Gastroesophageal sphincter (tissue), 3 donors: ENCODE data around the gene RGS16.

Source experiments
- CTCF ChIP-seq, 4 experiments: fragments of 200-600 bp in 2 of 4; fragments of 450-650 bp in 2 of 4; sonication (generic) in 1 of 4; IDR thresholded peaks; one replicate each; pipeline ENCODE4 v1.5.1; 2017 to 2019; ENCODE audit warnings: antibody characterized with exemption in 4 of 4, mild to moderate bottlenecking in 2 of 4, moderate library complexity in 2 of 4
- POLR2A ChIP-seq, 2 donors: fragments of 450-650 bp; IDR thresholded peaks; one replicate each; pipeline ENCODE4 v1.6.1; 2017; ENCODE audit warnings: antibody characterized with exemption in 2 of 2, mild to moderate bottlenecking in 2 of 2, moderate library complexity in 1 of 2
- POLR2AphosphoS5 ChIP-seq: sonication (generic); formaldehyde crosslinking; IDR thresholded peaks from one replicate; pipeline ENCODE4 v1.6.1; 2017; ENCODE audit warnings: antibody characterized with exemption

GRCh38 chr1:182635871-182636270, 31.7 kb upstream of the RGS16 start:
- TF ChIP-seq POLR2A (IDR thresholded peaks at IDR 0.05) (no peak), CTCF (IDR thresholded peaks at IDR 0.05) (no peak), POLR2AphosphoS5 (no peak)
